Gastrocnemius medialis (tissue), 4 donors: ENCODE data around the gene IGF1R. TPM values are rescaled to one million over a fixed set of nuclear protein-coding genes. Genes with fewer than 3 reads are reported as not detected.

Source experiments
- ATAC-seq, 2 donors: fragments of 150-250 bp; one replicate each; pipeline ENCODE4 v1.9.1; 2016
- DNase-seq, 2 donors: peaks; one replicate each; pipeline ENCODE4 v3.0.0-alpha.2; 2019
- H3K27ac ChIP-seq, 4 donors: fragments of 200-600 bp; sonication (generic); 1 replicate in 1 of 4; 2 replicates in 3 of 4; pipeline ENCODE4 v1.5.1; 2016 to 2018; ENCODE audit warnings: mild to moderate bottlenecking in 2 of 4, moderate library complexity in 1 of 4
- H3K27me3 ChIP-seq, 3 donors: fragments of 200-600 bp; sonication (generic) in 2 of 3; 1 replicate in 1 of 3; 2 replicates in 2 of 3; pipeline versions ENCODE4 v1.5.1 to v1.6.0; 2016 to 2019; ENCODE audit warnings: mild to moderate bottlenecking in 1 of 3, moderate library complexity in 1 of 3
- H3K36me3 ChIP-seq, 2 donors: fragments of 200-600 bp; sonication (generic) in 1 of 2; one replicate each; pipeline ENCODE4 v1.5.1; 2017 to 2018
- H3K4me1 ChIP-seq, 2 donors: fragments of 200-600 bp; sonication (generic) in 1 of 2; one replicate each; pipeline ENCODE4 v1.5.1; 2016 to 2017; ENCODE audit warnings: mild to moderate bottlenecking in 2 of 2
- H3K4me3 ChIP-seq, 4 donors: fragments of 200-600 bp; sonication (generic) in 3 of 4; 1 replicate in 1 of 4; 2 replicates in 3 of 4; pipeline ENCODE4 v1.5.1; 2016 to 2019; ENCODE audit warnings: mild to moderate bottlenecking in 2 of 4
- H3K9me3 ChIP-seq, 3 donors: fragments of 200-600 bp; sonication (generic) in 2 of 3; 1 replicate in 1 of 3; 2 replicates in 2 of 3; pipeline ENCODE4 v1.5.1; 2016 to 2019
- CTCF ChIP-seq, 5 experiments: fragments of 450-650 bp in 3 of 5; fragments of 200-600 bp in 2 of 5; sonication (generic) in 2 of 5; IDR thresholded peaks in 4 of 5; conservative IDR thresholded peaks in 1 of 5; 1 replicate in 4 of 5; 2 replicates in 1 of 5; pipeline ENCODE4 v1.5.1; 2016 to 2019; ENCODE audit warnings: antibody characterized with exemption in 5 of 5, mild to moderate bottlenecking in 3 of 5, moderate library complexity in 3 of 5
- POLR2A ChIP-seq, 2 donors: fragments of 450-650 bp; IDR thresholded peaks; one replicate each; pipeline ENCODE4 v1.6.1; 2017; ENCODE audit warnings: antibody characterized with exemption in 2 of 2, mild to moderate bottlenecking in 2 of 2, moderate library complexity in 2 of 2
- in situ Hi-C, 4 donors: fragments of 200-750 bp; cut with MboI; loops; one replicate each; pipeline versions ENCODE4 v1.15.0 to v1.8.0; 2017; ENCODE audit warnings: low sequenced_read_pairs in 4 of 4
- intact Hi-C: fragments of 100-400 bp; cut with DNase I; formaldehyde crosslinking; loops from one replicate; pipeline ENCODE4 v1.15.1; 2023; ENCODE audit warnings: low total_unique reads
- total RNA-seq, 4 donors: library from RNA; depleted of rRNA; stranded (reverse); fragments of >200 nt; gene quantifications; one replicate each; pipeline versions ENCODE4 v1.1.0 to v1.2.3, GENCODE V29; 2016

IGF1R gene
- total RNA-seq, 4 donors from 2014 or later, result 10.1 to 50.4 (median 12.3) TPM

GRCh38 chr15:98705070-98705469, 56.7 kb downstream of the IGF1R start:
- no peak for DNase-seq
- Histone ChIP-seq H3K4me1 (peaks cover 20 to 28% of the 10 kb centered on the region in 2 donors), H3K27me3 (no peaks in the 10 kb centered on the region), H3K9me3 (no peaks in the 10 kb centered on the region), H3K27ac (no peak overlapping the region), H3K4me3 (no peak overlapping the region), H3K36me3 (peaks cover 0 to 5% of the 10 kb centered on the region in 2 donors)
- ATAC-seq, result no peak
- no peak for TF ChIP-seq CTCF (IDR thresholded peaks at IDR 0.05 in 4 of 5, conservative IDR thresholded peaks at IDR 0.05 in 1 of 5)
- TF ChIP-seq POLR2A (IDR thresholded peaks at IDR 0.05), result no peak
- in situ Hi-C loops, result loop anchor here in 1 of 4 donors (25.0 kb wide), 1 partner anchor 93 kb away; no protein-coding TSS in a partner anchor
- intact Hi-C loops, result no loop called here

- H3K36me3 ChIP-seq, result peaks cover 0 to 5% of the 10 kb centered on the region in 2 donors
- no peak for ATAC-seq
- no peaks in the 10 kb centered on the region for H3K27me3 ChIP-seq
- intact Hi-C loops, result no loop called here
- H3K4me3 ChIP-seq, result no peak overlapping the region
- no peak for DNase-seq
- in situ Hi-C loops, result loop anchor here in 1 of 4 donors (25.0 kb wide), 1 partner anchor 94 kb away; no protein-coding TSS in a partner anchor
- TF ChIP-seq CTCF (IDR thresholded peaks at IDR 0.05 in 4 of 5, conservative IDR thresholded peaks at IDR 0.05 in 1 of 5) (no peak), POLR2A (IDR thresholded peaks at IDR 0.05) (no peak)
- no peaks in the 10 kb centered on the region for H3K9me3 ChIP-seq
- H3K27ac ChIP-seq, result no peak overlapping the region
- H3K4me1 ChIP-seq, result peaks cover 20 to 28% of the 10 kb centered on the region in 2 donors
Observed at GRCh38 chr15:98706387-98706786, 58.0 kb downstream of the IGF1R start.

- intact Hi-C loops, result no loop called here
- no peak for DNase-seq
- Histone ChIP-seq H3K36me3 (peaks cover 0 to 5% of the 10 kb centered on the region in 2 donors), H3K27ac (no peak overlapping the region), H3K9me3 (no peaks in the 10 kb centered on the region), H3K4me3 (no peak overlapping the region), H3K27me3 (no peaks in the 10 kb centered on the region), H3K4me1 (peaks cover 20 to 28% of the 10 kb centered on the region in 2 donors)
- no peak for ATAC-seq
- in situ Hi-C loops, result loop anchor here in 1 of 4 donors (25.0 kb wide), 1 partner anchor 95 kb away; no protein-coding TSS in a partner anchor
- TF ChIP-seq CTCF (IDR thresholded peaks at IDR 0.05 in 4 of 5, conservative IDR thresholded peaks at IDR 0.05 in 1 of 5), result no peak
- TF ChIP-seq POLR2A (IDR thresholded peaks at IDR 0.05), result no peak
Observed at GRCh38 chr15:98706986-98707385, 58.6 kb downstream of the IGF1R start.

GRCh38 chr15:98708037-98708590, 59.8 kb downstream of the IGF1R start:
- TF ChIP-seq CTCF (IDR thresholded peaks at IDR 0.05 in 4 of 5, conservative IDR thresholded peaks at IDR 0.05 in 1 of 5) (no peak), POLR2A (IDR thresholded peaks at IDR 0.05) (no peak)
- Histone ChIP-seq H3K36me3 (peaks cover 0 to 5% of the 10 kb centered on the region in 2 donors), H3K27me3 (no peaks in the 10 kb centered on the region), H3K9me3 (no peaks in the 10 kb centered on the region), H3K4me1 (peaks cover 20 to 25% of the 10 kb centered on the region in 2 donors), H3K4me3 (no peak overlapping the region), H3K27ac (no peak overlapping the region)
- DNase-seq (no peak), ATAC-seq (no peak)
- intact Hi-C loops (no loop called here), in situ Hi-C loops (loop anchor here in 1 of 4 donors (25.0 kb wide), 1 partner anchor 96 kb away; no protein-coding TSS in a partner anchor)
